ENCODE measurements around the gene TRIM28. TPM values are rescaled to one million over a fixed set of nuclear protein-coding genes. Genes with fewer than 3 reads are reported as not detected.

The TRIM28 gene
- total and polyA plus RNA-seq, 9 of the 15 experiments (the other 6 are each of a cell fraction or from before 2014, with no cell fraction given): 12.1 to 797 (median 490) TPM

DNA sequence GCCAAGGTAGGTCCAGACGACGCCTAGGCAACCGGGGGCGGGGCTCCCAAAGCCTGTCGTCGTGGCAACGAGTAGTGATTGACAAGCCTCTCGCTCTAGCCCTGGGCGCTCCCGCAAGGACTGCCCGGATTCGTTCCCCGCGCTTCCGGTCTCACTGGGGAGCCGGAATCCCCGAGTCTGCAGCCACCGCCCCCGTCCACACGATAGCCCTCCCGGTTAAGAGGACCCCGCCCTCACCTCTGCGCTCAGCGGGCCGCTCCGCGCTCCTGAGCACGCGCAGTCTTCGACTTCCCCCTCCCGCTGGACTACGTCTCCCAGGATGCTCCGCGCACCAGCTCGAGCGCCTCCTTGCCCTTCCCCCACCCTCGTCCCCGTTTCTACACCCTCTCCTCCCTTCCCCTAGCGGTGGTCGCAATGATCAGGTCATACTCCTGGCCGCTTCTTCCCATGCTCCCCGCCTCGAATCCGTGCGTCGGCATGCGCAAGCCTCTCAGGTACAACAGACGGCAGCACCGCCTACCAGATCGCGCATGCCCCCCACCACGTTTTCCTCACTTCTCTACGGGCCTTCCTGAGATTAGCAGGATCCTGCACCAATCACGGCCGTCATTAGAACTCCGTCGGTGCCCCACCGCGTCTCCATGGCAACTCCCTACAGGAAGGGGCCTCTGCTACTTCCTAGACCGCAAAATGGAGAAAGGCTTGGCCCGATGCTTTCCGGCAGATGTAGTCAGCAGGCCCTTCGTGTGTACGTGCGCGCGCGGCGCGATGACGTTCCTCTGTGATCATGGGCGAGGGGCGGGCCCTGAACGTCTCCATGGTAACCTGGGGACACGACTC lies 29.2 kb downstream of the TRIM28 start, which contains the start of gene MZF1 (continued):
- peak; percentile 92 for TF ChIP-seq THRB (CRISPR knock-in tag; conservative IDR thresholded peaks at IDR 0.05)
- TF ChIP-seq SUPT5H (IDR thresholded peaks at IDR 0.05): peak; percentile 84
- TF ChIP-seq ZNF444 (CRISPR knock-in tag; IDR thresholded peaks at IDR 0.05): no peak
- TF ChIP-seq PML (IDR thresholded peaks at IDR 0.05; ENCODE audit: low read length): no peak
- TF ChIP-seq E2F5 (CRISPR knock-in tag; IDR thresholded peaks at IDR 0.05): no peak
- TF ChIP-seq HMGN3 (IDR thresholded peaks at IDR 0.05; ENCODE audit: borderline replicate concordance, extremely low read depth, insufficient read length, low read depth, low read length): peak; percentile 48
- 0 out of 2 replicates have a peak, but pooled peaks have one; percentile 21 for TF ChIP-seq TEAD4 (IDR thresholded peaks at IDR 0.05; ENCODE audit: low read length)
- no peak for TF ChIP-seq TEAD4 (CRISPR knock-in tag; IDR thresholded peaks at IDR 0.05; ENCODE audit: borderline replicate concordance)
- peak; percentile 100 for TF ChIP-seq MXI1 (IDR thresholded peaks at IDR 0.05; ENCODE audit: low read depth, low read length)
- no peak for TF ChIP-seq ZNF384 (IDR thresholded peaks at IDR 0.05; ENCODE audit: low read depth, low read length)
- 0 out of 2 replicates have a peak, but pooled peaks have one; percentile 8 for TF ChIP-seq SMAD3 (CRISPR knock-in tag; conservative IDR thresholded peaks at IDR 0.05)
- no peak; a peak in 1 of 4 replicates for TF ChIP-seq KDM4B (IDR thresholded peaks at IDR 0.05; ENCODE audit: borderline replicate concordance in 2 of 2, low read depth in 1 of 2)
- TF ChIP-seq, protein P1, sequence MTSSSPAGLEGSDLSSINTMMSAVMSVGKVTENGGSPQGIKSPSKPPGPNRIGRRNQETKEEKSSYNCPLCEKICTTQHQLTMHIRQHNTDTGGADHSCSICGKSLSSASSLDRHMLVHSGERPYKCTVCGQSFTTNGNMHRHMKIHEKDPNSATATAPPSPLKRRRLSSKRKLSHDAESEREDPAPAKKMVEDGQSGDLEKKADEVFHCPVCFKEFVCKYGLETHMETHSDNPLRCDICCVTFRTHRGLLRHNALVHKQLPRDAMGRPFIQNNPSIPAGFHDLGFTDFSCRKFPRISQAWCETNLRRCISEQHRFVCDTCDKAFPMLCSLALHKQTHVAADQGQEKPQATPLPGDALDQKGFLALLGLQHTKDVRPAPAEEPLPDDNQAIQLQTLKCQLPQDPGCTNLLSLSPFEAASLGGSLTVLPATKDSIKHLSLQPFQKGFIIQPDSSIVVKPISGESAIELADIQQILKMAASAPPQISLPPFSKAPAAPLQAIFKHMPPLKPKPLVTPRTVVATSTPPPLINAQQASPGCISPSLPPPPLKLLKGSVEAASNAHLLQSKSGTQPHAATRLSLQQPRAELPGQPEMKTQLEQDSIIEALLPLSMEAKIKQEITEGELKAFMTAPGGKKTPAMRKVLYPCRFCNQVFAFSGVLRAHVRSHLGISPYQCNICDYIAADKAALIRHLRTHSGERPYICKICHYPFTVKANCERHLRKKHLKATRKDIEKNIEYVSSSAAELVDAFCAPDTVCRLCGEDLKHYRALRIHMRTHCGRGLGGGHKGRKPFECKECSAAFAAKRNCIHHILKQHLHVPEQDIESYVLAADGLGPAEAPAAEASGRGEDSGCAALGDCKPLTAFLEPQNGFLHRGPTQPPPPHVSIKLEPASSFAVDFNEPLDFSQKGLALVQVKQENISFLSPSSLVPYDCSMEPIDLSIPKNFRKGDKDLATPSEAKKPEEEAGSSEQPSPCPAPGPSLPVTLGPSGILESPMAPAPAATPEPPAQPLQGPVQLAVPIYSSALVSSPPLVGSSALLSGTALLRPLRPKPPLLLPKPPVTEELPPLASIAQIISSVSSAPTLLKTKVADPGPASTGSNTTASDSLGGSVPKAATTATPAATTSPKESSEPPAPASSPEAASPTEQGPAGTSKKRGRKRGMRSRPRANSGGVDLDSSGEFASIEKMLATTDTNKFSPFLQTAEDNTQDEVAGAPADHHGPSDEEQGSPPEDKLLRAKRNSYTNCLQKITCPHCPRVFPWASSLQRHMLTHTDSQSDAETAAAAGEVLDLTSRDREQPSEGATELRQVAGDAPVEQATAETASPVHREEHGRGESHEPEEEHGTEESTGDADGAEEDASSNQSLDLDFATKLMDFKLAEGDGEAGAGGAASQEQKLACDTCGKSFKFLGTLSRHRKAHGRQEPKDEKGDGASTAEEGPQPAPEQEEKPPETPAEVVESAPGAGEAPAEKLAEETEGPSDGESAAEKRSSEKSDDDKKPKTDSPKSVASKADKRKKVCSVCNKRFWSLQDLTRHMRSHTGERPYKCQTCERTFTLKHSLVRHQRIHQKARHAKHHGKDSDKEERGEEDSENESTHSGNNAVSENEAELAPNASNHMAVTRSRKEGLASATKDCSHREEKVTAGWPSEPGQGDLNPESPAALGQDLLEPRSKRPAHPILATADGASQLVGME (CRISPR knock-in tag; IDR thresholded peaks at IDR 0.05): no peak
- TF ChIP-seq FOXK1 (CRISPR knock-in tag; IDR thresholded peaks at IDR 0.05; ENCODE audit: borderline replicate concordance): peak; percentile 87; the same call in 1 of the 2 replicates
- TF ChIP-seq NFRKB (IDR thresholded peaks at IDR 0.05; ENCODE audit: low read depth): peak; percentile 92
- peak; percentile 98 for TF ChIP-seq SMARCA5 (IDR thresholded peaks at IDR 0.05)
- peak; percentile 86 for TF ChIP-seq ELF1 (tag; IDR thresholded peaks at IDR 0.05)
- peak; percentile 61 for TF ChIP-seq ASH1L (IDR thresholded peaks at IDR 0.05; ENCODE audit: borderline replicate concordance, low read depth, partially characterized antibody)
- TF ChIP-seq ZSCAN29 (IDR thresholded peaks at IDR 0.05): no peak

Data from K562 (cell line).